GM18868 (cell line): Measurements from ENCODE around the gene THEMIS2.
A peak's percentile ranks its signal among the peaks of the same experiment; 100 is the strongest.
"Not testable (repeated sequence)": the region's sequence is repeated elsewhere in the genome, so short reads cannot be mapped to it uniquely, and the experiment has no call there.

ENCODE experiments used
- ATAC-seq: cut with Tn5 transposase; IDR thresholded peaks from one replicate; pipeline ENCODE4 v1.9.1; 2021; ENCODE audit warnings: mild to moderate bottlenecking, moderate library complexity; ENCODE audit not compliant: unreplicated experiment

Gene THEMIS2

GRCh38 chr1:27872059-27872801 lies at the start of gene THEMIS2:
Gene THEMIS2, plus strand, starts transcription at chr1:27872544. Its CDS starts 28 bp downstream, at chr1:27872572.
- ATAC-seq, result no peak

DNA sequence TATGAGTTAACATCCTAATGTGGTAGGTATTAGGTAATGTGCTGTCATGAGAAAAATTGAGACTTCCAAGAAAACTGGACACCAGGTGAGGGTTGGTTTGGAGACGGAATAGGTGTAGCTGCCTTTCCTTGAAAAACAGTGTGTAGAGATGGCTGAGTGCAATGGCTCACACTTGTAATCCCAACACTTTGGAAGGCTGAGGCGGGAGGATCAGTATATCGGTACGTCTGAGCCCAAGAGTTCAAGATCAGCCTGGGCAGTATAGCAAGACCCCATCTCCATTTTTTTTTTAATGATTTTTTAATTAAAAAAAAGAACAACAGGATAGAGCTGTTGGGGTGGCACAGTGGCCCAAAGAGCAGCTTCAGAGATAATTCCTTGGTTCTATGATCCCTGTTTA lies 48.6 kb upstream of the THEMIS2 start:
- no peak for ATAC-seq

DNA sequence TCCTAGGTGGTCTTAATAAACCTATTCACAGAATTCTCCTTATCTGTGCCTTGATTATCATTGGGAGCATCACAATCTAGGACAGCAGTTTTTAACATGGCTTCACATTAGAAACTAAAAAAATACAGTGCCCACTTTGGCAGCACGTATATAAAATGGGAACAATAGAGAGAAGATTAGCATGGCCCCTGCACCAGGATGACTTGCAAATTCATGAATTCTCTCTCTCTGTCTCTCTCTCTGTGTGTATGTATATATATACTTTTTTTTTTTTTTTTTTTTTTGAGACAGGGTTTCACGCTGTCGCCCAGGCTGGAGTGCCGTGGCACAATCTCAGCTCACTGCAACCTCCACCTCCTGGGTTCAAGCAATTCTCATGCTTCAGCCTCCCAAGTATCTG lies 47.9 kb upstream of the THEMIS2 start:
- no peak for ATAC-seq

- ATAC-seq, result not testable (repeated sequence)
These were observed 42.9 kb upstream of the THEMIS2 start for GRCh38 chr1:27829339-27829960.

- ATAC-seq, result peak; percentile 92
These were observed 41.5 kb upstream of the THEMIS2 start, which contains the start of gene PPP1R8 for GRCh38 chr1:27830621-27831440. Gene PPP1R8, plus strand, starts transcription at chr1:27830782. Its CDS starts 54 bp downstream, at chr1:27830836.

DNA sequence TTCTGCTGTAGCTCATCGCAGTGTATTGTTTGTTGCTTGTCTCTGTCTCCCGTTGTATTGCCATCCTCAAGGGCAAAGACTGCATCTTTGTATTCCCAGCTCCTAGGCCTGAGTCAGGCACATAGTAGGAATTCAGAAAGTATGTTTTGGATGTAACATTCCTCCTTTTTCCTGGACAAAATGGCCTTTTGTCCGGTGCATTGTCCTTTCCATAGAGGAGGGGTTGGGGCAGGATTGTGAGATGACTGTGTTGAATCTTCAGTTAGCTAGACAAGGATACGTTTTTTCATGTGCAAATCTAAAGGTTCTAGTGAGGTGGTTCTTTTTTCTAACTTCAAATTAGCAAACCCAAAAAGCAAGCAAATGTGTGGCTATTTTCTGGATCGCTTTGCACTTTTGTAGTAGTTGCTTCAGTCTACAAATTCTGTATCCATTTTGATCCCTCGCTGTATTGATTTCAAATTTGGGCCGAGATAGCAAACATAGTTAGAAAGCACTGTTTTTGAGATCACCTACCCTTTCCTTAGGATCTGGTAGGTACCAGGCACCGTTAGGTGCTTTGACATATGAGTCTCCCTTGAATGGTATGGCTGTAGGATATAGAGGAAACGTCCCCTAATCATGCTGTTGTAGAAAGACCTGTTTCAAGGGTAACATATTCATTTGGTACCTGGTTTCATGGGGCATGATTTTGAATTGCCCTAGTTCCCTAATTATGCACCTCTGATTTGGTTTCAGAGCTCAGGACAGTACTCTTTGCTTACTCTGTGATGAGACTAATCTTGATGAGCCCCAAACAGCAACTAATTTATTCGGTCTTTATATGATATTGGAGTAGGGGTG lies 40.6 kb upstream of the THEMIS2 start:
- no peak for ATAC-seq

- ATAC-seq, result no peak
These were observed 39.6 kb upstream of the THEMIS2 start for GRCh38 chr1:27832762-27833161.

GRCh38 chr1:27833470-27833869 lies 38.9 kb upstream of the THEMIS2 start:
- no peak for ATAC-seq

DNA sequence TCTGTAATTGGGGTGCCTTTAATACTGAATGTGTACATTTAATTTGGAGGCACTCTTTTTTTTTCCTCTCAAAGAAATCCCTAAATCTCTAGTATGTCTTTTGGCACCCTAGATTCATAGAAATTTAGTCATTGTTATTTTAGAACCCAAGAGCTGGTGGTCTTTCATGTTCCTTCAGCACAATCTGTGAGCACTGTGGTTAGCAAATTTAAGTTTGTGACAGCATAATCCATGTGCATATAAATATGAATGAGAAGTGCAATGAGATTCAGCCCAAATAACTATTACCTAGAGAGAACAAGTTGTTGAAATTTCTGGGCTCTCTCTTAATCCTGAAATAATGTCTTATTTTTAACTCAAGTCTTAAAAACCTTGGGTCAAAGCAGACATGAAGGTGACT lies 37.3 kb upstream of the THEMIS2 start:
- ATAC-seq, result no peak

DNA sequence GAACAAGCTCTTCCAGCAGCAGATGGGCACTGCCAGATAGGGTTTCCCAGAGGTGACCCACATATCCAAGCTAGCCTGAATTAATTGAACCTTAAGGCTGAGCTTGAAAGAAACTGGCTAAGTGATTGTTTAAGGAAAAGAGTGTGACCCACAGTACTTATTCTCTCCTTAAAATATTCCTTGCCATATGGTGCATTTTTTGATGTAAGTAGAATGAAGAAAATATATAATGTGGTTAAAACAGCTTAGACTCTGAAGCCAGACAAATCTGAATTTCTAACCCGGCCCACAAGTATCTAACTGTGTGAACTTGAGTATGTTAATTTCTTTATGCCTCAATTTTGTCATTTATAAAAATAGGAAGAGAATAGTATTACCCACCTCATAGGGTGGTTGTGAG lies 36.8 kb upstream of the THEMIS2 start:
- ATAC-seq, result no peak

DNA sequence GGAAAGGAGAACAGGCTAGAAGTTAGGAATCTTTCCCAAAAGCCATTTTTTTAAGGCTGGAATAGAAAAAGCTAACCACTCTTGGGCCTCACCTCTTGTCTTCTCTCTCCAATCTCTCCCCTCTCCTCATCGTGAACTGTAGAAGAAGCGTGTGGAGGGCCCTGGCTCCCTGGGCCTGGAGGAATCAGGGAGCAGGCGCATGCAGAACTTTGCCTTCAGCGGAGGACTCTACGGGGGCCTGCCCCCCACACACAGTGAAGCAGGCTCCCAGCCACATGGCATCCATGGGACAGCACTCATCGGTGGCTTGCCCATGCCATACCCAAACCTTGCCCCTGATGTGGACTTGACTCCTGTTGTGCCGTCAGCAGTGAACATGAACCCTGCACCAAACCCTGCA lies 22.4 kb upstream of the THEMIS2 start:
- no peak for ATAC-seq

DNA sequence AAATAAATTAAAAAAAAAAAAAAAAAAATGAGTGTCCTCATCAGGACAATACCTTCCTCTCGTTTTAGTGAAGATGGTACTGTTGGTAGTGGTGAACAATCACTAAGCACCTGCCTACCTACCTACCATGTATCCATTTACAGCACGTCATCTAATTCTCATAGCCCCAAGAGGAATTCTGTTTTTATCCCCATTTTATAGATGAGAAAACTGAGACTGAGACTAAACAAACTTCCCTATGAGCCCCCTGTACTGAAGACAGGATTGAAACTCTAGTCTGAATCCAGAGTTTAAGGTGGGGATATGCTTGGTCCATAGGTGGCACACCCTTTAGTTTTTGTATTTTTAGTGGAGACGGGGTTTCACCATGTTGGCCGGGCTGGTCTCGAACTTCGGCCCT lies 17.3 kb upstream of the THEMIS2 start:
- no peak for ATAC-seq

DNA sequence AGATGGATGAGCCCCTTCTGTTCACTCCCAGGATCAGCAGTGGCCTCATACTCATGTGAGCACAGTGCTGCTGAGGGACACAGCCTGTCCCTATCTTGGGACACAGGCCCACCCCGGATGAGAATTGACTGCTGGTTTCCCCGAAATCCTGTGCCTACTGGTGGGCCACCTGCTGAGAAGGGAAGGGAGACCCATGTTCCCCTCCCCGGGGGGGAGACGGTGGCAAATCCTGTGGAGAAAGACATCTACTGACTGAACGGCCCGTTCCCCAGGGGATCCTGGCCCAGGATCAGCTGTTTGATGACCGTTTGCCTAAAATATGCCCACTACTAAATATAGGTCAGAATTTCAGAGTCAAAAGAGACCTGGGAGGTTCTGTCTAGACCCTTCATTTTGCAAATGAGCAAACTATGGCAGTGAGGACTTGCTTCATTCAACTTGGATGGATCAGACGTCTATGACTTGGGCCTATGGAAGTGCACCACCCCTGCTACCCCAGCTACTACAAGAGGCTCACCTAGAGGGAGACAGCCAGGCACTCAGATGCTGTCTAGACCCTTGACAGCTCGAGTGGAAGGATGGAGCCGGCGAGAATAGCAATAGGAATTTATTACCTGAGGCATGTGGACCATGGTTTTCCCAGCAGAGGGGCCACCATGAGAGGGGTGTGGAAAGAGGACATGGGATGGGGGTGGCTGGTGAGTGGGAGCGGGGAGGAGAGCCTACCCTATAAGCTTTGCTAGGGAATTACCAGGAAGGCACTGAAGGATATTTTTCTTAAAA lies 15.6 kb upstream of the THEMIS2 start:
- ATAC-seq, result no peak

GRCh38 chr1:27857552-27857951 lies 14.8 kb upstream of the THEMIS2 start:
- ATAC-seq, result not testable (repeated sequence)

DNA sequence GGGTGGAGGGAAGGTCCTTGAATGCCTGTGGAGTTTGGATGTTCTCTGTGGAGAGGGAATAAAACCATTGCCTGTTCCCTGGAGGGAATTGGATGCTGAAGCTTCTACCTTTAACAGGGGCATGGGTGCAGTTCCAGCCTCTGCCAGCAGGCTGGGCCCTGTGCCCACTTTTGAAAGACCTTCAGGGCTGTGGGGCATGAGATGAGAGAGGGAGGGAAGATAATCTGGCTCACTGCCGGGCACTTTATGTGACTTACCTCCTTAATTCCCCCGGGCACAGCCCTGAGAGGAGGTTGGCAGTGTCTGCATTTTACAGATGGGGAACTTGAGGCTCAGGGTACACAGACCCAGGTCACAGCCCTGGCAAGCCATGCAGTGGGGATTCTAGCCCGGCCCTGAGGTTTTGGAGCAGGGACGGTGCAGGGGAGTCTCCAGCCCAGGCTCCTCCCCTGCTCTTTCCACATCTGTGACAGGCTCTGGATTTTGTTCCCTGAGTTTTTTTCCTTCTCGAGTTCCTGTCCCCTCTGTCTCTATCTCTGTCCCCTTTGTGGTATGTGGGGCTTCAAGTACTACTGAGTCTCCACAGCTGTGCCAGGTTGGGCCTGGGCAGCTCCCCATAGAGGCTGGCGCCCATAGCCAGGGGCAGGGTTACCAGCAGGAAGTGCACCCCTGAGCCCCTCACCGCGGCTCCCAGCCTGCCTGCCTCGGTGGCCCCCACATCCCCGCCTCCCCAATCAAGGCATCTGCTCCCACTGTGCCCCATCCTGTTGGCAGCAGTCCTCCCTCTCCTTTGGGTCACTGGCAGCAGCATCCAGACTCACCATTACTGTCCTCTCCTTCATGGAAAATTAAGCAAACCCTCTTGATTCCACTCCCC lies 14.0 kb upstream of the THEMIS2 start:
- ATAC-seq, result no peak

GRCh38 chr1:27858949-27859576 lies 13.3 kb upstream of the THEMIS2 start:
- no peak for ATAC-seq

DNA sequence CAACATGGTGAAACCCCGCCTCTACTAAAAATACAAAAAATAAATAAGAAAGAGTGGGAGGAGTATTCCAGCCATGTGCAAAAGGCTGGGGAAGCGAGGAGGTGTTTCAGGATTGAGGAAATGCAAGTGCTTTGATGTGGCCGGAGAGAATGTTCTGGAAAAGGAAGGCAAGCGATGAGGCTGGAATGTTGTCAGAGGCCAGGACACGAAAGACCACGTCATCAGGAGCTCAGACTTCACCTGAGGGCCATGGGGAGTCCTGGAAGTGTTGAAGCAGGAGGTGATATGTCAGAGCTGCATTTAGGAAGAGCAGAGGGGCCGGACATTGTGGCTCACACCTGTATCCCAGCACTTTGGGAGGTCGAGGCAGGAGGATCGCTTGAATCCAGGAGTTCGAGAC lies 10.9 kb upstream of the THEMIS2 start:
- no peak for ATAC-seq

DNA sequence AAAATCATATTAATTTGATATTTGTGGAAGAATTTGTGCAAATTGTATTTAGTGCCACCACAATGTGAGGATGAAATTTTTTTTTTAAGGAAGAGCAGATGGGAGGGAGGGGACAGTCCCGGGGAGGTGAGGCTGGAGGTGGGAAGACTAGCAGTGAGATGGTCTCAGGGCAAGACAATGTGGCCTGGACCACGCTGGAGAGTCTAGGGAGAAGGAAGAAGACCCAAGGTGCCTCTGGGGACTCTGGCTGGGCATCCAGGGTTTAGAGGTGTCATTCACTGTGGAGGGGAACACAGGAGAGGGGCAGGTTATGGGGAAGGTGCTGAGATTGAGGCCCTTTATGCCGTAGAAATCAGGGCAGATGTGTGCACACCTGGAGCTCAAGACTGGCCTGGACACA lies 10.3 kb upstream of the THEMIS2 start:
- ATAC-seq, result no peak
